ENCODE results near the gene OR51E1.

GRCh38 chr11:4644233-4644632 is 451 bp downstream of the OR51E1 start:
- no peak for TF ChIP-seq REST (IDR thresholded peaks at IDR 0.05; ENCODE audit: insufficient replicate concordance, low read depth)
- TF ChIP-seq CTCF (IDR thresholded peaks at IDR 0.05; ENCODE audit: insufficient read depth, low read length) = no peak
- TF ChIP-seq GABPA (IDR thresholded peaks at IDR 0.05; ENCODE audit: low read depth) = no peak
- no peak for TF ChIP-seq POLR2AphosphoS5 (IDR thresholded peaks at IDR 0.05; ENCODE audit: low read depth)
